NT2/D1 (cell line): ENCODE data around the gene NRGN.

Source experiments
- SUZ12 ChIP-seq: IDR thresholded peaks from 2 replicates; pipeline ENCODE4 v1.6.1; 2011; ENCODE audit not compliant: insufficient read length, insufficient read depth; ENCODE audit errors: extremely low read depth
- YY1 ChIP-seq: IDR thresholded peaks from 2 replicates; pipeline ENCODE4 v1.6.1; 2011; ENCODE audit not compliant: insufficient read length, insufficient read depth
- ZNF274 ChIP-seq: IDR thresholded peaks from 2 replicates; pipeline ENCODE4 v1.6.1; 2011; ENCODE audit warnings: mild to moderate bottlenecking, low read depth, low read length

GRCh38 chr11:124760205-124760652, 20.5 kb downstream of the NRGN start:
- TF ChIP-seq YY1 (no peak), SUZ12 (no peak), ZNF274 (no peak)
